PC-3 (cell line): ENCODE results near the gene BAZ1B.

Source experiments
- CTCF ChIP-seq: fragments of 300-600 bp; sonication (generic); conservative IDR thresholded peaks from 2 replicates; pipeline ENCODE4 v1.5.1; 2017; ENCODE audit warnings: antibody characterized with exemption, low read depth, mild to moderate bottlenecking, low read length
- EZH2 ChIP-seq: fragments of 300-600 bp; sonication (generic); IDR thresholded peaks from one replicate; pipeline ENCODE4 v1.6.1; 2017; ENCODE audit warnings: antibody characterized with exemption, mild to moderate bottlenecking, low read length; ENCODE audit not compliant: unreplicated experiment

DNA sequence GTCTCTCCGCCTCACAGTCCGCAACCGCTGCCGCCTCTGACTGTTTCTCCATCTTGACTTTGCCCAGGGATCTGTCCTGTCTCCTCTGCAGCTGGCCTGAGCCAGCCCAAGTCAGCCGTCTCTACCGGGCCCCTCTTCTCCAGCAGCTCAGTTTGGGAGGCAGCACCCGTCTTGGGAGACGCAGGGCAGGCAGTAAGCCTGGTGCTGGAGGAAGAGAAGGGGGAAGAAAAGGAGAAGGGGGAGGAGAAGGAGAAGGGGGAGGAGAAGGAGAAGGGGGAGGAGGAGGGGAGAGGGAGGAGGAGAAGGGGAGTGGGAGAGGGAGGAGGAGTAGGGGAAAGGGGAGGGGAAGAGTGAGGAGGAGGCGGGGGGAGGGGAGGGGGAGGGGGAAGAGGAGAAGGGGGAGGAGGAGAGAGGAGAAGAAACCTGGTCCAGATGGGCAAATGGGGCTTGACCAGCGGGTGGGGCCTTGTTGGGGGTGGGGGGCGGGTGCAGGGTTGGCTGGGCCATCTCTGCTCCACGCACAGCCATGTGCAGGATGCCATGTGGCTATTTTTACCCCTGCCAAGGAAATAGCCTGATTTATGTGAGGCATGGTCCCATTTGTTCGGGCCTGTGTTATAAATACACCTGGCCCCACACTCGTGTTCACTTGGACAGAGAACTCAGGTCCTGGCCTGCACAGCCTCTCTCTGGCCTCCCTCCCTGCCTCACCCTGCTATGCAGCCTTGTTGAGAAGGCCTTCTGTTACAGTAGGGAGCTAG, 124.4 kb downstream of the BAZ1B start:
- TF ChIP-seq CTCF: no peak
- no peak for TF ChIP-seq EZH2
